Upper lobe of right lung (tissue), 1 donor: ENCODE data around the gene TAF4. TPM values are rescaled to one million over a fixed set of nuclear protein-coding genes. Genes with fewer than 3 reads are reported as not detected.

Experiments
- ATAC-seq: fragments of 200-7000 bp; cut with Tn5 transposase; one replicate; pipeline ENCODE4 v1.9.1; 2020; ENCODE audit warnings: mild to moderate bottlenecking, moderate library complexity
- DNase-seq: peaks from one replicate; pipeline ENCODE4 v3.0.0-alpha.2; 2020
- H3K27ac ChIP-seq: fragments of 200-600 bp; one replicate; pipeline ENCODE4 v1.8.0; 2022
- H3K27me3 ChIP-seq: fragments of 200-600 bp; one replicate; pipeline ENCODE4 v1.8.0; 2022; ENCODE audit warnings: mild to moderate bottlenecking
- H3K36me3 ChIP-seq: fragments of 200-600 bp; one replicate; pipeline ENCODE4 v1.8.0; 2022
- H3K4me1 ChIP-seq: fragments of 200-600 bp; one replicate; pipeline ENCODE4 v1.8.0; 2022
- H3K4me3 ChIP-seq: fragments of 200-600 bp; one replicate; pipeline ENCODE4 v1.8.0; 2022; ENCODE audit warnings: mild to moderate bottlenecking
- H3K9me3 ChIP-seq: fragments of 200-600 bp; one replicate; pipeline ENCODE4 v1.8.0; 2022
- intact Hi-C: fragments of 100-400 bp; cut with DNase I; formaldehyde crosslinking; loops from one replicate; pipeline ENCODE4 v1.11.0; 2022
- total RNA-seq: library from RNA; stranded (reverse); fragmentation: NEBNext Ultra II Directional; extraction: Animal tissue kit (Norgen Biotek cat#: 25700); gene quantifications from one replicate; pipeline ENCODE4 v1.2.1, GENCODE V29; 2021
- TF ChIP-seq, protein P1 (sequence below): fragments of 200-600 bp; IDR thresholded peaks from one replicate; pipeline ENCODE4 v1.8.0; 2022; ENCODE audit warnings: antibody characterized with exemption
- donor health status: DM: no; HTN: yes; CAD: no; lungs with severe emphysema.

TAF4 gene
- total RNA-seq, 1 donor from 2014 or later: 19.6 TPM

DNA sequence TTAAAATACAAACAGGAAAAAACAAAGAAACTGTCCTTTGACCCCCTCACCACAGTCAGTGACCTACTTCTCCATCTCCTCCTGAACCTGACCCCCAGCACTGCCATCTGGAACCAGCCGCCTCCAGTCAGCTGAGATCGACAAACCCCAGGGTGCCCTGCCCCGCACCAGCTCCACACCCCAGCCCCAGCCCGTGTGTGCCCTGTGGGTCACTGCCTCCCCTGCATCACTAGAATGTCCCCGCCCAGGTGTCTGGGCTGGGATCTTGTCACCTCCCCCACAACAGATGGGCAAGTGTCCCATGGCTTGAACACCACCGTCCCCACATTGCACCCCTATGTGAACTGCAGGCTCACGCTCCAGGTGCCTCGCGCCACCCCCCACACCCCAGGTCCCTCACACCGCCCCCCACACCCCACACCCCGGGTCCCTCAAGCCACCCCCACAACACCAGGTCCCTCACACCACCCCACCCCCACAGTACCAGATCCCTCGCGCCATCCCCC is 13.3 kb downstream of the TAF4 start:
- H3K27me3 ChIP-seq: no peaks in the 10 kb centered on the region
- no peaks in the 10 kb centered on the region for H3K4me1 ChIP-seq
- H3K9me3 ChIP-seq: no peaks in the 10 kb centered on the region
- DNase-seq: peak; percentile 31
- no peak overlapping the region for H3K4me3 ChIP-seq
- intact Hi-C loops: no loop called here
- no peak overlapping the region for H3K27ac ChIP-seq
- no peaks in the 10 kb centered on the region for H3K36me3 ChIP-seq
- TF ChIP-seq, protein P1, sequence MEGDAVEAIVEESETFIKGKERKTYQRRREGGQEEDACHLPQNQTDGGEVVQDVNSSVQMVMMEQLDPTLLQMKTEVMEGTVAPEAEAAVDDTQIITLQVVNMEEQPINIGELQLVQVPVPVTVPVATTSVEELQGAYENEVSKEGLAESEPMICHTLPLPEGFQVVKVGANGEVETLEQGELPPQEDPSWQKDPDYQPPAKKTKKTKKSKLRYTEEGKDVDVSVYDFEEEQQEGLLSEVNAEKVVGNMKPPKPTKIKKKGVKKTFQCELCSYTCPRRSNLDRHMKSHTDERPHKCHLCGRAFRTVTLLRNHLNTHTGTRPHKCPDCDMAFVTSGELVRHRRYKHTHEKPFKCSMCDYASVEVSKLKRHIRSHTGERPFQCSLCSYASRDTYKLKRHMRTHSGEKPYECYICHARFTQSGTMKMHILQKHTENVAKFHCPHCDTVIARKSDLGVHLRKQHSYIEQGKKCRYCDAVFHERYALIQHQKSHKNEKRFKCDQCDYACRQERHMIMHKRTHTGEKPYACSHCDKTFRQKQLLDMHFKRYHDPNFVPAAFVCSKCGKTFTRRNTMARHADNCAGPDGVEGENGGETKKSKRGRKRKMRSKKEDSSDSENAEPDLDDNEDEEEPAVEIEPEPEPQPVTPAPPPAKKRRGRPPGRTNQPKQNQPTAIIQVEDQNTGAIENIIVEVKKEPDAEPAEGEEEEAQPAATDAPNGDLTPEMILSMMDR: no peak
- ATAC-seq: no peak

DNA sequence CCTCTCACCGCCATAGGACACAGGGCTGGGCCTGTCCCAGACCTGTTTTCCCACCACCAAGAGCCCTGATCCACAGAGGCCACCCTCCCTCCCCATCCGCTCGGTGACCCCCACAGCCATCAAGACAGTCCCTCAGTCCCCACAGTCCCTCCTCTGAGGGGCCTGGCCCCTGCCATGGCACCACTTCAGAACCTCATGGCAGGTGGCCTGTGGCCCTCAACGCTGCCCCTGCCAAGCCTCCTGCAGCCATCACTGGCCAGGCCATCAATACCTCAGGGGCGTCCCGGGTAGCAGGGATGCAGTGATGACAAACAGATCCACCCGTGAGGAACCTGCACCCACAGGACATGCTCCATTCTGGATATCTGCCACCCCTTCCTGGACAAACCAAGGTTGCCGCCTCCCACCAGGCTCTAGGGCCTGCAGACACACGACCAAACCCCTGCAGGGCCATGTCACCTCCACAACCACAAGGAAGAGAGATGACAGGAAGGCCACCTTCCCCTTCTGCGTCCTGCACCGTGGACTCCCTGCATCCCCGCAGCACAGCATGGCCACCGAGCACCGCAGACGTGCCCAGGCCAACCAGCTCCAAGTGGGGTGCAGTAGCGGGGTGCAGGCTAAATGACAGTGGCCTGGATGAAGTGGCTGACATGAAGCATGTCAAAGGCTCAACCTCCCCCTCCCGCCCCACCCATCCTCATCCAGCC is 14.0 kb downstream of the TAF4 start:
- H3K36me3 ChIP-seq: no peaks in the 10 kb centered on the region
- DNase-seq: peak; percentile 48
- no peak for ATAC-seq
- no peak overlapping the region for H3K4me3 ChIP-seq
- TF ChIP-seq, protein P1: no peak
- H3K27me3 ChIP-seq: no peaks in the 10 kb centered on the region
- no peaks in the 10 kb centered on the region for H3K9me3 ChIP-seq
- intact Hi-C loops: no loop called here
- no peak overlapping the region for H3K27ac ChIP-seq
- no peaks in the 10 kb centered on the region for H3K4me1 ChIP-seq

DNA sequence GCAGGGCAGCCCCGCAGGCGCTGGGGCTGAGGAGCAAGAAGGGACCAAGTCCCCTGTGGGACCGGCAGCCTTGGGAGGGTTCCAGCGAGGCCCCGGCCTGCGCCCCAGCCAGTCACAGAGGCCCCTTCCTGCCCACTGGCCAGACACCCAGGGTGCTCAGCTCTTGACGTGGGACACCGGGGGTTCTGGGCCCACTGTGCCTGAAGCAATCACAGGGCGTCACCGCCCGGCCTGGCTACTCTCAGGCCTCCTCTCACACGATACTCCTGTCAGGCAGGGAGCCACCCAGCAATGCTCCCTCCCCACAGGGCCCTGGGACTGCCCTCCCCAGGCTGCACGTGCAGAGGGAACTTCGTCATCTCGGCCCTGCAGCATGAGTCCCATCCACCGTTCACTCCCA is 14.5 kb downstream of the TAF4 start:
- Histone ChIP-seq H3K27ac (no peak overlapping the region), H3K36me3 (no peaks in the 10 kb centered on the region), H3K4me3 (no peak overlapping the region), H3K9me3 (no peaks in the 10 kb centered on the region), H3K27me3 (no peaks in the 10 kb centered on the region), H3K4me1 (no peaks in the 10 kb centered on the region)
- TF ChIP-seq, protein P1: no peak
- DNase-seq: peak; percentile 63
- intact Hi-C loops: no loop called here
- ATAC-seq: no peak

DNA sequence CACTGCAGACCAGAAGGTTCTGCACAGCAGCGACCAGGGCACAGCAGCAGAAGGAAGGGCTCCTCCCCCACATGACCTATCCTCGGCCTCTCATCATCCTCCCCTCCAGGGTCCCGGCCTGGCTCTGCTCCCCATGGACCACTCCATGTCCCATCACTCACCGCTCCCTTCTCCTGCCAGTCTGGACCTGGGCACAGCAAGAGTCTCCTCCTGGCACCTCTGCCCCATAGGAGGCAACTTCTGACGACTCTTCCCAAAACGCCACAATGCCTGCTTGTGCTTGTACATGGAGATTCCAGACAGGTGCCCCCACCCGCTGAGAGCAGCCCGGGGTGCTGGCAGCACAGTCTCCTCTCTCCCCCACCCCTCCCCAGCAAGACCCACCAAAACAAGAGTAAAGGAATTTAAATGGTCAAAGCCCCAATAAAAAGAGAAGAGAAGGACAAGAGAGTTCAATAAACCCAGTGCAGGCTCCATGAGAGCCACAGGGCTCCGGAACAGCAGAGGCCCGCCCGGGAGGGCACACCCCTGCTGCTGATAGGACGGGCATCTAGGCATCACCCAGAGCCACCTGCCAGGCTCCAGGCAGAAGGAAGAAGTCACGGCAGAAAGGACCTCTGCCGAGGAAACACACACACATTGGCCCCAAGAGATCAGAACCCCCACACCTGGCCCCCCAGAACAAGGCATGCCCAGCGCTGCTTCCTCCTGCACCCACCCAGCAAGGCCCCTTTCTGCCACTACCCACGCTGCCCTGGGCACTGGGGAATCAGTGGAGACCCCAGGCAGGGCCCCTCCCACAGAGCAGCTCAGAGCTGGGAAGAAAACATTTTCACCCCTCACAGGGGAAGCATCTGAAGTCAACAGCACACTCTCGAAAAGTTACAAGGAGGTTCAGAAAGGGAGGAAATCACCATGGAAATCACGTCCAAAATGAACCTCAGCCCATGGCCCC is 15.2 kb downstream of the TAF4 start:
- Histone ChIP-seq H3K27ac (no peak overlapping the region), H3K9me3 (no peaks in the 10 kb centered on the region), H3K4me3 (no peak overlapping the region), H3K4me1 (no peaks in the 10 kb centered on the region), H3K36me3 (no peaks in the 10 kb centered on the region), H3K27me3 (no peaks in the 10 kb centered on the region)
- TF ChIP-seq, protein P1: no peak
- peak; percentile 42 for DNase-seq
- intact Hi-C loops: no loop called here
- ATAC-seq: no peak

DNA sequence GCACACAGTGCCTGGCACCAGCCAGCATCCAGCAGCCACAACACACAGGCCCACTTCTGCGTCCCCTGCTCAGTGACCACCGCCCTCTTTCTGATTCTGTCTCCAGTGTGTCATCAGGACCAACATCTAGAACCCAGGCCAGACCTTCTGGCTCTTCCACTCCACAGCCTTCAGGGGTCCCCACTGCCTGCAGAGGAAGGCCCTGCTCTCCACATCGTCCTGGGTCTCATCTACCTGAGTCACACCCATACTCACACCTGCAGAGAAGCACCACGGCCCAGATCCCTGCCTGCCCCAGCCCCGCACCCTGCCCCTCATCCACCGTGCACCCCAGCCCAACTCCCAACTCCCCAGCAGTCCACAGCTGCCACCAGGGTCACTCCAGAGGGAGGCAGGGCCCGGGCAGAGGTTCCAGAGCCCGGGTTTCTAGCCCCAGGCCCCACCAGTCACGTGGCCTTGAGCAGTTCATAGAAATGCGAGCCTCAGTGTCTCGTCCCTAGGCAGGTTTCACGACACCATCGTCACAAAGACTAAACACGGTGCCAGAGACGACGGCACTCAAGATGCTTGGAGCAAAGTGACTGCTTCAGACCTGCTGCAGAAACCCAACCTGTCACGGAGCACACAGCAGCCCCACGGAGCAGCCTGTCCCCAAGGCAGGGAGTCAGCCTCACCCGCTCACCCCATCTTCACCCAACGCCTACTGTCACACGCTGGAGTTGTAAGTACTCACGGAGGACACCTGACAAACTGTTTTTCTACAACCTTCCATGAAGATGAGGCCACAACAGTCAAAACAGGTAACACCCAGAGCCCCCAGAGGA is 16.1 kb downstream of the TAF4 start:
- TF ChIP-seq, protein P1: no peak
- no peaks in the 10 kb centered on the region for H3K36me3 ChIP-seq
- H3K27ac ChIP-seq: no peak overlapping the region
- intact Hi-C loops: no loop called here
- DNase-seq (peak; percentile 54), ATAC-seq (no peak)
- no peaks in the 10 kb centered on the region for H3K9me3 ChIP-seq
- peaks cover 3% of the 10 kb centered on the region for H3K4me1 ChIP-seq
- H3K4me3 ChIP-seq: no peak overlapping the region
- H3K27me3 ChIP-seq: no peaks in the 10 kb centered on the region
